HG02610 (cell line): ENCODE measurements around the gene NIPBL.
"Not testable (repeated sequence)": the region's sequence is repeated elsewhere in the genome, so short reads cannot be mapped to it uniquely, and the experiment has no call there.

Experiments used
- ATAC-seq: cut with Tn5 transposase; IDR thresholded peaks from one replicate; pipeline ENCODE4 v1.9.1; 2021; ENCODE audit warnings: mild to moderate bottlenecking, moderate library complexity; ENCODE audit not compliant: unreplicated experiment

The NIPBL gene

GRCh38 chr5:36901077-36901476, 24.5 kb downstream of the NIPBL start:
- not testable (repeated sequence) for ATAC-seq

GRCh38 chr5:36901856-36902255, 25.3 kb downstream of the NIPBL start:
- ATAC-seq = no peak

GRCh38 chr5:36902353-36902752, 25.8 kb downstream of the NIPBL start:
- ATAC-seq = no peak

GRCh38 chr5:36904677-36905076, 28.1 kb downstream of the NIPBL start:
- no peak for ATAC-seq

- peak; percentile 60 for ATAC-seq
Observed at GRCh38 chr5:36908544-36909260, 32.1 kb downstream of the NIPBL start.

GRCh38 chr5:36915653-36916052, 39.1 kb downstream of the NIPBL start:
- ATAC-seq = no peak

GRCh38 chr5:36916614-36917013, 40.0 kb downstream of the NIPBL start:
- not testable (repeated sequence) for ATAC-seq

- not testable (repeated sequence) for ATAC-seq
Observed at GRCh38 chr5:36917358-36917757, 40.8 kb downstream of the NIPBL start.

- no peak for ATAC-seq
Observed at GRCh38 chr5:36919238-36919637, 42.7 kb downstream of the NIPBL start.

- ATAC-seq = no peak
Observed at GRCh38 chr5:36919650-36920049, 43.1 kb downstream of the NIPBL start.

- ATAC-seq = no peak
Observed at GRCh38 chr5:36928947-36929346, 52.4 kb downstream of the NIPBL start.

GRCh38 chr5:36929438-36929837, 52.9 kb downstream of the NIPBL start:
- no peak for ATAC-seq

- ATAC-seq = no peak
Observed at GRCh38 chr5:36932056-36932455, 55.5 kb downstream of the NIPBL start.

- ATAC-seq = no peak
Observed at GRCh38 chr5:36932699-36933098, 56.1 kb downstream of the NIPBL start.

GRCh38 chr5:36934740-36935356, 58.3 kb downstream of the NIPBL start:
- ATAC-seq = no peak

GRCh38 chr5:36935805-36936204, 59.2 kb downstream of the NIPBL start:
- ATAC-seq = no peak

- ATAC-seq = no peak
Observed at GRCh38 chr5:36936309-36936708, 59.7 kb downstream of the NIPBL start.

GRCh38 chr5:36938129-36938528, 61.6 kb downstream of the NIPBL start:
- no peak for ATAC-seq

- ATAC-seq = no peak
Observed at GRCh38 chr5:36939969-36940858, 63.6 kb downstream of the NIPBL start.

- ATAC-seq = no peak
Observed at GRCh38 chr5:36943584-36943983, 67.0 kb downstream of the NIPBL start.

GRCh38 chr5:36944024-36944423, 67.5 kb downstream of the NIPBL start:
- ATAC-seq = no peak
